HG03354 (cell line): ENCODE results near the gene SLC39A3.

ENCODE experiments used
- ATAC-seq: cut with Tn5 transposase; IDR thresholded peaks from one replicate; pipeline ENCODE4 v1.9.1; 2021; ENCODE audit warnings: mild to moderate bottlenecking; ENCODE audit not compliant: unreplicated experiment, poor library complexity, severe bottlenecking

The SLC39A3 gene

DNA sequence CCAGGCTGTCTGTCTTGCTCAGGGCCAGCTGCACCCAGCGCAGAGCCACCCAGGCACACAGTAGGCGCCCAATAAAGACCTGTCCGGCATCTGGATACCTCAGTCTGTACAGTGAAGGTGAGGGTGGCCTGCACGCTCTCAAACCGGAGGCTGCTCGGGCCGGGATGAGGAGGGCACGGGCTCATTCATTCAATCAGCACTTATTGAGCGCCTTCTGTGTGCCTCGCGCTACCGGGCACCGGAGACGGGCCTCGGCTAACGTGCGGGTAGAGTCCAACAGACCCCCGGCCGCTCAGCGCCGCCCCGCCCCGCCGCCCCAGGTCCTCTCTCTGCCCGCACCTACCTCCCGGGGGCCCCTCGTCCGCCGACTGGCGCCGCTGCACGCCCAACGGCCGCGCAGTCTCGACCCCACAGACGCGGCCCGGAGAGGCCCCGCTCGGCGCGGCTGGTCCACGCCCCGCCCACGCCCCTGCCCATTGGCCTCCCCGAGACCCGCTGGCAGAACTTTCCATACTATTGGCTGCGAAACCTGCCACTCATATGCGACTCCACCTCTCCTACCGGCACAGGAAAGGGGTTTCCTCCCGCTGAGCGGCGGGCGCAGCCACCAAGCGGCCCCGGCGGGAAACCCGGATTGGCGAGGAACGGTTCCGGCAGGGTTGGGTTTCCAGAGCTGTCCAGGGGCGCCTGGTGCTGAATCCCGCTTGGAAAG, at the start of gene SLC39A3:
TSS of gene SLC39A3 (minus strand) at position 416 of the 712 bp plus-strand sequence. CDS start 2,760 bp downstream, outside the sequence.
- ATAC-seq, result peak; percentile 92

DNA sequence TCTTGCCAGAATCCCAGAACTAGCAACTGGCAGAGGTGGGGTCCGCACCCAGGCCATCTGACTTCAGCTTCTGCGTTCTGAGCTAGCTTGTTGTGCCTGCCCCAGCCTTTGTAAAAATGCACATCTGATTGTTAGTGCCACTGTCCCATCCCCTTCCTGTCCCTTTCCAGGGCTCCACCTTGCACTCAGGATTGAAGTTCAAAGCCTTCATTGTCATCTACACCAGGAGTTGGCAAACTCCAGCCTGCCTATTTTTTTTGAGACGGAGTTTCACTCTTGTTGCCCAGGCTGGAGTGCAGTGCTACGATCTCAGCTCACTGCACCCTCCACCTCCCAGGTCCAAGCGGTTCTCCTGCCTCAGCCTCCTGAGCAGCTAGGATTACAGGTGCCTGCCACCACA, 48.4 kb upstream of the SLC39A3 start:
- no peak for ATAC-seq

DNA sequence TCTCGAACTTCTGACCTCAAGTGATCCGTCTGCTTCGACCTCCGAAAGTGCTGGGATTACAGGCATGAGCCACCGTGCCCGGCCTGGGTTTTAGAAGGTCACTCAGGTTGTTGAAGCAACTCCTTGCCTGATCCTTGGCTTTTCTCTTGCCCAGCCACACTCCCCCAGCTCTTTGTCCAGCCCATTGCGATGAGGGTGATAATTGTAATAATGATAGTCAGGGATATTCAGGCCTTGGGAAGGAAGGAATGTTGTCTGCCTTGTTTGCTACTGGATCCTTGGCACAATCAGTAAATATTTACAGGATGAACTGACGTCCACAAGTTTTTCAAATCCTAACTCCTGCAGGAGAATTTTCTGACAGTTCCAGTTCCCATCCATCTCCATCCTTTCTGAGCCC, 47.3 kb upstream of the SLC39A3 start:
- ATAC-seq, result no peak

DNA sequence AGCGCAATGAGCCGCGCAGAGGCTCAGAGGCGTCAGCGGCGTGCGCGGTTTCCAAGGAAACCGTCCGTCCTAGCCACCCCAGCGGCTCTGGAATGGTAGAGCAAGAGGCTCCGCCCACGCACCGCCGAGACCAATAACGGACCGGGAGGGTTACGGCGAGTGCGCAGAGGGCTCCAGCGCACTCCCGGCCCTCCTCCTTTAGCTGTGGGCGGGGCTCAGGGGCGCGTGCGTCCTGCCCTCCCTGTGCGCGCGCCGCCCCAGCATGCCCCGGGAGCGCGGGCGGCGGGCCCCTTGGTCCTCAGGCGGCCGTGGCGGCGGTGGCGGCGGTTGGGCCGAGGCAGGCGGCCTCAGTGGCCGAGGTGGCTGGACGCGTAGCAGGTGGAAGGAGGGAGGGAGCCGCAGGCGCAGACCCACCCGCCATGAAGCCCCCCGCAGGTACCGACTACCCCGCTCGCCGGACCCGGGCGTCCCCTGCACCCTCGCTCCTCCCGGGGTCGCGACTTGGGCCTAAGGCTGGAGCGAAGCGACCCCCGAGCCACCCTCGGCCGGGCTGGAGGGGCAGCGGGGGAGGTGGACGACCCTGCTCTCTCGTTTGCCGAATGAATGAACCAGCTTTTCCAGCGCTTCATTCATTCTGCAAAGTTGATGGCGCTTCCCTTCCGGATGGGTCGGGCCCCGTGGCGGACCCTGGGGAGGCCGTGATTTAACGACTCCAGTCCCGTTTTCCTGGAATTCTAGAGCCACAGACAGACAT, 45.6 kb upstream of the SLC39A3 start, which contains the start of gene THOP1:
TSS of gene THOP1 (plus strand) at position 260 of the 754 bp plus-strand sequence. CDS start at position 420, 160 bp downstream.
- ATAC-seq, result peak; percentile 63

DNA sequence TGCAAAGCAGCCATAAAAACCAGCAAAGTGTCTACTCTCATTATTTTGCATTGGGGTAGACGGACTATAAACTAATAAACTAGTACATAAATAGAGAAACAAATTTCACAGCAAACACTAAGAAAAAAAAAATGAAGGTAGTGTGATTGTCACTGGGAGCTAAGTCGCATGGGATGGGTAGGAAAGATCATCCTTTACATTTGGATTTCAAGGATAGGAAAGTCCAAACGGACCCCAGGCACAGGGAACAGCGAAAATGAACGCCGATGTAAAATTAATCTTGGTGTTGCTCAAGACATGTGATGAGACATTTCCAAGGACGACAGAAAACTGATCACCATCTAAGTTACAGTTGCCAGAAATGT, 43.9 kb upstream of the SLC39A3 start:
- no peak for ATAC-seq

GRCh38 chr19:2782936-2783780, 43.3 kb upstream of the SLC39A3 start, which contains the start of gene SGTA:
TSS of gene SGTA (minus strand) at chr19:2783273. CDS start at chr19:2769068, 14,205 bp downstream.
- peak; percentile 81 for ATAC-seq

DNA sequence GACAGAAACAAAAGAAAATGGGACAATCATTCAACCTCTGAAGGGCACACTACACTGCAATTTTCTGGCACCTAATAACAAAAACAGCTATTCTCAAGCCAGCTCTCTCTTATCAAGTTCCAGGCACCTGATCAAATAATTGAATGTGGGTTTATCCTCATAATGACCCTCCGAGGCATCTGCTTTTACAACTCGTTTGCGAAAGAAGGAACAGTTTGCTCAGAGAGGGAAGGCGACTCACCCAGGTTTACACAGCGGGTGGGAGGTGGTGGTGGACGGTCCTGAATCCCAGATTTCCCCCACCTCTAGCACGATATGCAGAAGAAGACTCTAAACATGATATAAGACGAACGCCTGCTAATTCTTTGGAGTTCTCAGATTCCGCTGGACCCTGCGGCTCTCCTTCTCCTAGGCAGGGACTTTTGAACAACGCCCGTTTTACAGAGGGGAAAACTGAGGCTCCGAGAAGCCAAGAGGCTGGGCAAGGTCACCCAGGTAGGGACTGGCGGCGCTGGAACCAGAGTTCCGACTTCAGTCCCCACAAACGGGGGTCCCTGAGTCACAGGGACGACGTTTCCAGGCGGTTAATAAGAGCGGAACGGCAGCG, 42.6 kb upstream of the SLC39A3 start:
- no peak for ATAC-seq

DNA sequence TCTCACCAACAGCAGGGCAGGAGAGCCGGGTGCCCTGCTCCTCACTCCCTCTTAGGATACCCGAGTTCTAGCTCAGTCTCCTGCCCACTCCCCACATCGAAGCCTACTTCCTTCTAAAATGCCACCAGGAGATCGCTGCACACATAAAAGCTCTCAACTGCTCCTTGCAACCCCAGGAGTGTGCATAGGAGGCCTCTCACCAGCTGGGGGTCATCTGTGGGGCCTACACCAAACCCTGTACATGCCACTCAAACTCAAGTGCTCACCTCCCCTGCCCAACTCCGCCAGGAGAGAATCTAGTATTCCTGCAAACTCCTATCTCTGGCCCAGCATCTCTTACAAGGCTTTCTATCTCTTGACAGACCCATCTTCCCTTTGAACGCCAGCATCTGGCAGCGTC, 40.5 kb upstream of the SLC39A3 start:
- ATAC-seq, result no peak

DNA sequence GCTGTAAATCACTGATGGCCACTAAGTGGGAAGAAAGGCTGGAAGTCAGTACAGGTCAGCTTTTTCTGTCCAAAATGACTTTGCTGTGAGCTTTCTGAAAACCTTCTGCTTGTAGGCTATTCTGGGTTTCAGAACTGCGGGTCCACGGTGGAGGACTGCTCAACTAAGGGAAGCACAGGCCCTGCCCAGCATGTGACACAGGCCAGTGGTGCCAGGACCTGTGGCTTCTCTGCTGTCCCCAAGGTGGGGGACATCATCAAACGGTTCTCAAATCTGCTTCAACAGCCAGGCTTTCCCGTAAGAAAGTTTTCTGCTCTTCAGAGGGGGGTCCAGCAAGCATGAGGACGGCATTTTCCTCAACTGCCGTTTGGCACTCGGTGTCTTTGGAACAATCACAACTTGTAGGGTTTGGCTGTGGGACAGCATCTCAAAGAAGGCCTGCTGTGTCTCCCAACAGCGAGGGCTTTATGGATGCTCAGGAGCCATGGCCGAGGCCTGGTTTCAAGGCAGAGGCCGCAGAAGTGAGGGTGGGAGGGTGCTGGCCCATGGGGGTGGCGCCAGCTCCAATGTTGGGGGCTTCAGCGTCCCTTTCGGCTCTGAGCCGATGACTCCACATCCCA, 39.4 kb upstream of the SLC39A3 start:
- ATAC-seq, result no peak

DNA sequence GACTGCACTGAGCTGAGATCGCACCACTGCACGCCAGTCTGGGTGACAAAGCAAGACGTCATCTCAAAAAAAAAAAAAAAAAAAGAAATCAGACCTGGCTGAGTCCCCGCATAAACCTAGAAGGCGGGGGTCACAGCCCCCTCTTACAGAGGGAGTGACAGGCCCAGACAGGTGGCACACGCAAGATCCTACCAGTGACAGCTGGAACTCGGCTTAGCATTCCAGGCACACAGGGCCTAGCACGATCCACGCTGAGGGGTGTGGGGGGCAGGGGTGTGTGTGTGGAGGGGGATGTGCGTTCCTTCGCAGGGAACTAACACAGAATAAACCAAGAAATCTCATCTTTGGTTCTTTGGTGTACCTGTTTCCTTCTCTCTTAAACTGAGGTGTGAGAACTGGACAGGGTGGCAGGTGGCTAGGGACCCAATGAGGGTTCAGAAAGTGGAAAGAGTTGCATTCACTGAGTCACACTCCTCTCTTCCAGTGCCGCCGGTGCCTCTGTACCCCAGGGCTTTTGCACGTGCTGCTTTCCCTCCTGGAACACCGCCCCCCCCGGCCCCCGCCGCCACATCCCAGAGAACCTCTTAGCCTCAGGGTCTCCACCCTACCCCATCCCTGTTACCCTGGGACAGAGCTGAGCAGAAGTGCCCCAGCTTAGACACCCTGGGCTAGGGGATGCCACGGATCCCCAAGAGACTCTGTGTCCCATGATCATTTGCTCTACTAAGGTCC, 38.3 kb upstream of the SLC39A3 start:
- no peak for ATAC-seq

GRCh38 chr19:2775556-2776430, 36.0 kb upstream of the SLC39A3 start:
- no peak for ATAC-seq

DNA sequence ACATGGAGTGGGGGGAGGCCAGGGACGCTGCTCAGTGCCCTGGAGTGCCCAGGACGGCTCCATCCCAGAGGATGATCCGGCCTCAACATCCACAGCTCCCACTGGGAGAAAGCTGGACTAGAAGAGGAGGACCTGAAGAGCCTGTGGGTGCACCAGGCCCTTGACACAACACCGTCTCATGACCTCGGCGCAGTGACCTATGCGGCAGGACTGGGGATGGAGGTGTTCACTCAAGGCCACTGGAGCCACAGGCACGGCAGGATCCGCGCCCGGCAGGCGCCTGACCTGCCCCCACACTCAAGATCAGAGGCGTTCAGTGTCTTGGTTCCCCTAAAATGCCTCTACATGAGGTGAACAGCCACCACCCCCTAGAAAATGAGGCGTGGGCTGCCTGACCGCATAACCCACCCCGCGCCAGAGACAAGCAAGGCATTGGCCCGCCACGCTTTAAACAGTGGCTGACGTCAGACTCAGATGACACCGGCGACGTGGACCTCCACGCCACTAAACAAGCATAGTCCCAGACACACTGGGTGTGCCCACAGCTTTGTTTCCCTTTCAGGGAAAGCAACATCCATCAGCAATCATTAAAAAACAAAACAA, 35.2 kb upstream of the SLC39A3 start:
- ATAC-seq, result no peak

- ATAC-seq, result no peak
Observed at GRCh38 chr19:2774083-2774679, 34.4 kb upstream of the SLC39A3 start.

GRCh38 chr19:2771786-2772674, 32.2 kb upstream of the SLC39A3 start:
- ATAC-seq, result no peak

DNA sequence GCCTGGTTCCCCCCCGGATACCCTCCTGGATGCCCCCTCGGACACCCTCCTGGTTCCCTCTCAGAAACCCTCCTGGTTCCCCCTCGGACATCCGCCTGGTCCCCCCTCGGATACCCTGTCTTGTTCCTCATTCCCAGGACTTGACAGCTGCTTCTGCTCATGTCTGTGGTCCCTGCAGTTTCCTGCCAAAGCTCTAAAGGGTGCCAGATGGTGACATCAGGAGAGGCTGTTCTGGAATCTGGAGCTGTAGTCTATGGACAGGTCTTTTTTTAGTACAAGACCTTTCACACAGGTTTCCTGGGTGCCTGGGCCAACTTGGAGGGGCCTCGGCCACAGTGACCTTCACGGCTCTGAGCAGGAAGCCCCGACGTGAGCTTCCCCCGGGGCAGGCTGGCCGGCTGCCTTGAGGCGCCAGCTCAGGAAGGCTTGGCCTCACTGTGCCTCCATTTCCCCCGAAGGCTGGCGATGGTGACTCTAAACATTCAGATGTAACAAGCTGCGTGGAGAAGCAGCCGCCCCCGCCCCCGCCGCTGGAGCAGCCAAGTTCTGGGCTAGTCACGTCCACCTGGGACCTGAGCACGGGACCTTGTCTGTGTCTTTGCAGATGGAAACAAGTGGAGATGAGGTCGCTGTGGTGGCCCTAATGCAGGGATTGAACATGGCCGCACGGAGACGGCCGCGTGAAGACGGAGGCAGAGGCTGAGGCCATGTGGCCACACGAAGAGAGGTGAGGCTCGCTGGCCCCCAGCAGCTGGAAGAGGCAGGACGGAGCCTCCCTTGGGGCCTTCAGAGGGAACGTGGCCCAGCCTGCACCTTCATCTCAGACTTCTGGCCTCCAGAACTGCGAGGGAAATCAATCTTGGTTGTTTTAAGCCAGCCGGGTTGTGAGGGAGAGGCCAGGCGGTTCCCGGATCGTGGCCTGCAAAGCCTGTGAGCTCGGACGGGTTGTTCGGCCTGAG, 30.5 kb upstream of the SLC39A3 start:
- ATAC-seq, result no peak
